NCI-H2171 treated with DMSO at 0.1 percent for 48 hours (cell line): ENCODE measurements around the gene FHIT.
A peak's percentile ranks its signal among the peaks of the same experiment; 100 is the strongest.

Experiments
- DNase-seq: peaks from one replicate; lab custom pipeline; 2025; lab: John Stamatoyannopoulos, UW

FHIT gene

GRCh38 chr3:60047426-60048200 is 1203.6 kb downstream of the FHIT start:
- DNase-seq: no peak

GRCh38 chr3:60046210-60046609 is 1205.0 kb downstream of the FHIT start:
- peak; percentile 52 for DNase-seq

- DNase-seq: peak; percentile 50
Observed at GRCh38 chr3:60045686-60046085, 1205.6 kb downstream of the FHIT start.

- no peak for DNase-seq
Observed at GRCh38 chr3:60036803-60037202, 1214.4 kb downstream of the FHIT start.

- no peak for DNase-seq
Observed at GRCh38 chr3:60033901-60034453, 1217.3 kb downstream of the FHIT start.

- DNase-seq: no peak
Observed at GRCh38 chr3:60030982-60031381, 1220.3 kb downstream of the FHIT start.

GRCh38 chr3:60028233-60028632 is 1223.0 kb downstream of the FHIT start:
- DNase-seq: no peak

- no peak for DNase-seq
Observed at GRCh38 chr3:60027335-60027734, 1223.9 kb downstream of the FHIT start.

- DNase-seq: no peak
Observed at GRCh38 chr3:60025096-60026050, 1225.9 kb downstream of the FHIT start.

GRCh38 chr3:60024400-60024799 is 1226.9 kb downstream of the FHIT start:
- no peak for DNase-seq

GRCh38 chr3:60023189-60023588 is 1228.1 kb downstream of the FHIT start:
- no peak for DNase-seq

- no peak for DNase-seq
Observed at GRCh38 chr3:60017631-60018030, 1233.6 kb downstream of the FHIT start.

GRCh38 chr3:60015032-60015705 is 1236.1 kb downstream of the FHIT start:
- no peak for DNase-seq

- no peak for DNase-seq
Observed at GRCh38 chr3:60013241-60013640, 1238.0 kb downstream of the FHIT start.

- no peak for DNase-seq
Observed at GRCh38 chr3:60011218-60011617, 1240.0 kb downstream of the FHIT start.

GRCh38 chr3:60010781-60011180 is 1240.5 kb downstream of the FHIT start:
- DNase-seq: no peak

GRCh38 chr3:60009931-60010478 is 1241.2 kb downstream of the FHIT start:
- no peak for DNase-seq

GRCh38 chr3:60001369-60001768 is 1249.9 kb downstream of the FHIT start:
- DNase-seq: no peak

GRCh38 chr3:60000311-60001105 is 1250.7 kb downstream of the FHIT start:
- peak; percentile 30 for DNase-seq

- peak; percentile 9 for DNase-seq
Observed at GRCh38 chr3:59998058-59998457, 1253.2 kb downstream of the FHIT start.

GRCh38 chr3:59997583-59997982 is 1253.7 kb downstream of the FHIT start:
- DNase-seq: no peak
